Upper lobe of left lung (tissue), 6 donors: ENCODE data around the gene DNAAF8. TPM values are rescaled to one million over a fixed set of nuclear protein-coding genes. Genes with fewer than 3 reads are reported as not detected.

Experiments used
- ATAC-seq, 2 donors: fragments of 200-7000 bp; cut with Tn5 transposase; one replicate each; pipeline ENCODE4 v1.9.1; 2022; ENCODE audit warnings: mild to moderate bottlenecking in 2 of 2, moderate library complexity in 2 of 2; ENCODE audit not compliant: low FRiP score in 2 of 2
- DNase-seq, 2 donors: peaks; one replicate each; pipeline ENCODE4 v3.0.0-alpha.2; 2019 to 2020
- H3K27ac ChIP-seq, 4 donors: fragments of 200-600 bp; sonication (generic); one replicate each; pipeline ENCODE4 v1.5.1; 2016 to 2019
- H3K27me3 ChIP-seq, 4 donors: fragments of 200-600 bp; sonication (generic); one replicate each; pipeline ENCODE4 v1.5.1; 2017 to 2019
- H3K36me3 ChIP-seq, 4 donors: fragments of 200-600 bp; sonication (generic); one replicate each; pipeline ENCODE4 v1.5.1; 2016 to 2019
- H3K4me1 ChIP-seq, 4 donors: fragments of 200-600 bp; sonication (generic); one replicate each; pipeline ENCODE4 v1.5.1; 2018 to 2019
- H3K4me3 ChIP-seq, 4 donors: fragments of 200-600 bp; sonication (generic); one replicate each; pipeline ENCODE4 v1.5.1; 2017 to 2019; ENCODE audit warnings: mild to moderate bottlenecking in 2 of 4, moderate library complexity in 1 of 4
- H3K9me3 ChIP-seq, 4 donors: fragments of 200-600 bp; sonication (generic); one replicate each; pipeline ENCODE4 v1.5.1; 2018 to 2019
- CTCF ChIP-seq, 6 experiments: fragments of 450-650 bp in 4 of 6; fragments of 200-600 bp in 2 of 6; sonication (generic) in 2 of 6; IDR thresholded peaks; one replicate each; pipeline ENCODE4 v1.5.1; 2016 to 2019; ENCODE audit warnings: antibody characterized with exemption in 6 of 6
- EP300 ChIP-seq, 4 donors: sonication (generic); formaldehyde crosslinking; IDR thresholded peaks; one replicate each; pipeline ENCODE4 v1.5.1; 2017; ENCODE audit warnings: antibody characterized with exemption in 4 of 4, control low read depth in 2 of 4
- POLR2A ChIP-seq, 4 donors: fragments of 450-650 bp; IDR thresholded peaks; one replicate each; pipeline ENCODE4 v1.5.1; 2016 to 2017; ENCODE audit warnings: antibody characterized with exemption in 4 of 4, mild to moderate bottlenecking in 2 of 4
- POLR2AphosphoS5 ChIP-seq, 2 donors: sonication (generic); formaldehyde crosslinking; IDR thresholded peaks; one replicate each; pipeline ENCODE4 v1.5.1; 2017; ENCODE audit warnings: antibody characterized with exemption in 2 of 2
- WGBS, 2 donors: methylation state at CpG; one replicate each; pipeline ENCODE4 v1.1.5; 2017 to 2018; 5-methylcytosine and 5-hydroxymethylcytosine counted together
- total RNA-seq, 6 donors: library from RNA; depleted of rRNA in 4 of 6; stranded (reverse); fragments of >200 nt in 4 of 6; gene quantifications; one replicate each; pipeline versions ENCODE4 v1.1.0 to v1.2.1, GENCODE V29; 2016 to 2021
- donor health status: DM: no; HTN: no; CAD: no; lungs with moderate emphysema.
- donor health status: DM: no; HTN: yes; CAD: no; lungs with severe emphysema.

DNAAF8 gene
- total RNA-seq, 6 donors from 2014 or later = 1.6 to 19.1 (median 4.3) TPM

GRCh38 chr16:4777339-4778049 lies 43.2 kb downstream of the DNAAF8 start:
- Histone ChIP-seq H3K27ac (no peak overlapping the region), H3K4me3 (no peak overlapping the region), H3K9me3 (no peaks in the 10 kb centered on the region), H3K36me3 (no peaks in the 10 kb centered on the region), H3K4me1 (no peaks in the 10 kb centered on the region), H3K27me3 (no peaks in the 10 kb centered on the region)
- 88 to 94% methylated on average over 2 to 17 of the region's 17 CpGs for WGBS, 2 donors
- DNase-seq = peak in 1 of 2 donors; percentile 62
- no peak for TF ChIP-seq POLR2AphosphoS5 (IDR thresholded peaks at IDR 0.05)
- TF ChIP-seq POLR2A (IDR thresholded peaks at IDR 0.05) = no peak
- no peak for TF ChIP-seq EP300 (IDR thresholded peaks at IDR 0.05)
- TF ChIP-seq CTCF (IDR thresholded peaks at IDR 0.05) = no peak
- ATAC-seq = no peak

GRCh38 chr16:4778050-4778392 lies 43.7 kb downstream of the DNAAF8 start:
- H3K27me3 ChIP-seq = no peaks in the 10 kb centered on the region
- TF ChIP-seq EP300 (IDR thresholded peaks at IDR 0.05) (no peak), POLR2AphosphoS5 (IDR thresholded peaks at IDR 0.05) (no peak), POLR2A (IDR thresholded peaks at IDR 0.05) (no peak), CTCF (IDR thresholded peaks at IDR 0.05) (no peak)
- no peak overlapping the region for H3K27ac ChIP-seq
- WGBS, 2 donors = 85 to 91% methylated on average over 4 to 5 of the region's 5 CpGs
- ATAC-seq (no peak), DNase-seq (no peak)
- H3K9me3 ChIP-seq = no peaks in the 10 kb centered on the region
- H3K4me1 ChIP-seq = no peaks in the 10 kb centered on the region
- H3K4me3 ChIP-seq = no peak overlapping the region
- H3K36me3 ChIP-seq = no peaks in the 10 kb centered on the region

- H3K9me3 ChIP-seq = no peaks in the 10 kb centered on the region
Measured at GRCh38 chr16:4780235-4780634, 45.9 kb downstream of the DNAAF8 start.

GRCh38 chr16:4783251-4783950 lies 49.1 kb downstream of the DNAAF8 start:
- TF ChIP-seq CTCF (IDR thresholded peaks at IDR 0.05) (no peak), EP300 (IDR thresholded peaks at IDR 0.05) (no peak), POLR2A (IDR thresholded peaks at IDR 0.05) (no peak), POLR2AphosphoS5 (IDR thresholded peaks at IDR 0.05) (no peak)
- ATAC-seq (no peak), DNase-seq (no peak)
- no peaks in the 10 kb centered on the region for H3K27me3 ChIP-seq
- no peak overlapping the region for H3K4me3 ChIP-seq
- 86 to 88% methylated on average over 12 to 20 of the region's 25 CpGs for WGBS, 2 donors
- no peaks in the 10 kb centered on the region for H3K4me1 ChIP-seq
- H3K27ac ChIP-seq = no peak overlapping the region
- H3K36me3 ChIP-seq = no peaks in the 10 kb centered on the region
- no peaks in the 10 kb centered on the region for H3K9me3 ChIP-seq

More at GRCh38 chr16:4780235-4780634, 45.9 kb downstream of the DNAAF8 start:
- H3K27ac ChIP-seq = no peak overlapping the region
- H3K4me3 ChIP-seq = no peak overlapping the region
- DNase-seq (no peak), ATAC-seq (no peak)
- H3K36me3 ChIP-seq = no peaks in the 10 kb centered on the region
- no peaks in the 10 kb centered on the region for H3K4me1 ChIP-seq
- TF ChIP-seq EP300 (IDR thresholded peaks at IDR 0.05) (no peak), POLR2A (IDR thresholded peaks at IDR 0.05) (no peak), CTCF (IDR thresholded peaks at IDR 0.05) (no peak), POLR2AphosphoS5 (IDR thresholded peaks at IDR 0.05) (no peak)
- whole genome bisulfite sequencing, 2 donors = 83 to 91% methylated on average over 4 of the region's 4 CpGs
- H3K27me3 ChIP-seq = no peaks in the 10 kb centered on the region
